Activated T-helper 1 cell treated with anti-CD3 and anti-CD28 coated beads, Interleukin-12 subunit alpha, Interleukin-12 subunit beta, Interleukin-2, Interleukin-4 antibody, amounts not matched to agents 30 ng/mL and 10 ng/mL and 1 ng/mL, durations not matched to agents 14 hours and 24 hours and 36 hours (primary cell): ENCODE results near the gene RHCE. TPM values are rescaled to one million over a fixed set of nuclear protein-coding genes. Genes with fewer than 3 reads are reported as not detected.
"Not testable (repeated sequence)": the region's sequence is repeated elsewhere in the genome, so short reads cannot be mapped to it uniquely, and the experiment has no call there.

ENCODE experiments used
- DNase-seq: peaks from one replicate; pipeline ENCODE4 v3.0.0; 2021; ENCODE audit warnings: low spot score
- H3K27ac Mint-ChIP-seq: one replicate; pipeline ENCODE4 v1.8.0; 2021; ENCODE audit warnings: mild to moderate bottlenecking, mixed read lengths
- H3K27me3 Mint-ChIP-seq: one replicate; pipeline ENCODE4 v1.8.0; 2022; ENCODE audit warnings: mild to moderate bottlenecking, moderate library complexity, mixed read lengths; ENCODE audit not compliant: insufficient read depth
- H3K36me3 Mint-ChIP-seq: one replicate; pipeline ENCODE4 v1.8.0; 2021; ENCODE audit warnings: low read depth, mixed read lengths
- H3K4me1 Mint-ChIP-seq: one replicate; pipeline ENCODE4 v1.8.0; 2021; ENCODE audit warnings: low read depth, mixed read lengths
- H3K4me3 Mint-ChIP-seq: one replicate; pipeline ENCODE4 v1.8.0; 2021; ENCODE audit warnings: mild to moderate bottlenecking, moderate library complexity, mixed read lengths
- H3K9me3 Mint-ChIP-seq: one replicate; pipeline ENCODE4 v1.8.0; 2021; ENCODE audit warnings: mixed read lengths
- intact Hi-C: fragments of 100-400 bp; cut with micrococcal nuclease; formaldehyde crosslinking; loops from one replicate; pipeline ENCODE4 v1.15.1; 2024
- total RNA-seq: library from RNA; stranded (reverse); gene quantifications from 2 replicates; pipeline ENCODE4 v1.2.3, GENCODE V29; 2022

The RHCE gene
- total RNA-seq, 1 donor from 2014 or later, result not detected

- H3K4me1 Mint-ChIP-seq, H3K9me3 Mint-ChIP-seq, H3K27ac Mint-ChIP-seq, H3K4me3 Mint-ChIP-seq, H3K36me3 Mint-ChIP-seq, DNase-seq, H3K27me3 Mint-ChIP-seq: not testable (repeated sequence)
- intact Hi-C loops, result loop anchor here (2.0 kb wide), 1 partner anchor 125 kb away; no protein-coding TSS in a partner anchor
Observed at GRCh38 chr1:25409641-25410427, 10.8 kb downstream of the RHCE start.

- intact Hi-C loops, H3K4me3 Mint-ChIP-seq, H3K27me3 Mint-ChIP-seq, H3K4me1 Mint-ChIP-seq, H3K36me3 Mint-ChIP-seq, H3K9me3 Mint-ChIP-seq, H3K27ac Mint-ChIP-seq, DNase-seq: not testable (repeated sequence)
Observed at GRCh38 chr1:25405731-25406305, 14.8 kb downstream of the RHCE start.

GRCh38 chr1:25402947-25403803, 17.4 kb downstream of the RHCE start:
- H3K36me3 Mint-ChIP-seq, H3K9me3 Mint-ChIP-seq, H3K4me3 Mint-ChIP-seq, DNase-seq, H3K27ac Mint-ChIP-seq, H3K4me1 Mint-ChIP-seq: not testable (repeated sequence)
- peaks cover 14% of the 10 kb centered on the region for H3K27me3 Mint-ChIP-seq
- intact Hi-C loops, result loop anchor here (5.0 kb wide), 1 partner anchor 119 kb away; no protein-coding TSS in a partner anchor

GRCh38 chr1:25398079-25398478, 22.5 kb downstream of the RHCE start:
- H3K4me3 Mint-ChIP-seq, H3K9me3 Mint-ChIP-seq, H3K4me1 Mint-ChIP-seq, H3K36me3 Mint-ChIP-seq, H3K27ac Mint-ChIP-seq, intact Hi-C loops, DNase-seq: not testable (repeated sequence)
- peaks cover 14% of the 10 kb centered on the region for H3K27me3 Mint-ChIP-seq

GRCh38 chr1:25397549-25397948, 23.1 kb downstream of the RHCE start:
- H3K9me3 Mint-ChIP-seq, intact Hi-C loops, H3K36me3 Mint-ChIP-seq, DNase-seq, H3K4me3 Mint-ChIP-seq, H3K27ac Mint-ChIP-seq, H3K4me1 Mint-ChIP-seq: not testable (repeated sequence)
- H3K27me3 Mint-ChIP-seq, result peaks cover 11% of the 10 kb centered on the region

GRCh38 chr1:25392841-25393240, 27.8 kb downstream of the RHCE start:
- Mint-ChIP-seq H3K9me3 (no peaks in the 10 kb centered on the region), H3K36me3 (no peaks in the 10 kb centered on the region), H3K27ac (no peak overlapping the region), H3K4me1 (no peaks in the 10 kb centered on the region), H3K27me3 (peaks cover 13% of the 10 kb centered on the region), H3K4me3 (no peak overlapping the region)
- intact Hi-C loops, result no loop called here
- DNase-seq, result no peak

- H3K4me1 Mint-ChIP-seq, H3K36me3 Mint-ChIP-seq, H3K4me3 Mint-ChIP-seq, intact Hi-C loops, H3K27ac Mint-ChIP-seq, H3K9me3 Mint-ChIP-seq, DNase-seq: not testable (repeated sequence)
- H3K27me3 Mint-ChIP-seq, result peaks cover 16% of the 10 kb centered on the region
Observed at GRCh38 chr1:25389721-25390120, 30.9 kb downstream of the RHCE start.

GRCh38 chr1:25388691-25389090, 31.9 kb downstream of the RHCE start:
- DNase-seq, H3K36me3 Mint-ChIP-seq: not testable (repeated sequence)

GRCh38 chr1:25387096-25387495, 33.5 kb downstream of the RHCE start:
- H3K27ac Mint-ChIP-seq, DNase-seq, H3K4me1 Mint-ChIP-seq, H3K36me3 Mint-ChIP-seq, H3K9me3 Mint-ChIP-seq, intact Hi-C loops, H3K4me3 Mint-ChIP-seq: not testable (repeated sequence)
- H3K27me3 Mint-ChIP-seq, result peaks cover 16% of the 10 kb centered on the region

More at GRCh38 chr1:25388691-25389090, 31.9 kb downstream of the RHCE start:
- H3K4me3 Mint-ChIP-seq, H3K4me1 Mint-ChIP-seq, intact Hi-C loops, H3K27ac Mint-ChIP-seq, H3K9me3 Mint-ChIP-seq: not testable (repeated sequence)
- H3K27me3 Mint-ChIP-seq, result peaks cover 16% of the 10 kb centered on the region

GRCh38 chr1:25383875-25384274, 36.8 kb downstream of the RHCE start:
- H3K27ac Mint-ChIP-seq, H3K27me3 Mint-ChIP-seq, intact Hi-C loops, H3K4me1 Mint-ChIP-seq, H3K4me3 Mint-ChIP-seq, DNase-seq, H3K36me3 Mint-ChIP-seq, H3K9me3 Mint-ChIP-seq: not testable (repeated sequence)

- H3K4me3 Mint-ChIP-seq, intact Hi-C loops, H3K27ac Mint-ChIP-seq, DNase-seq, H3K9me3 Mint-ChIP-seq, H3K27me3 Mint-ChIP-seq, H3K36me3 Mint-ChIP-seq, H3K4me1 Mint-ChIP-seq: not testable (repeated sequence)
Observed at GRCh38 chr1:25383090-25383489, 37.5 kb downstream of the RHCE start.

- intact Hi-C loops, DNase-seq, H3K4me3 Mint-ChIP-seq, H3K4me1 Mint-ChIP-seq, H3K27ac Mint-ChIP-seq, H3K9me3 Mint-ChIP-seq, H3K36me3 Mint-ChIP-seq: not testable (repeated sequence)
- peaks cover 12% of the 10 kb centered on the region for H3K27me3 Mint-ChIP-seq
Observed at GRCh38 chr1:25382543-25382942, 38.1 kb downstream of the RHCE start.

- H3K4me1 Mint-ChIP-seq, H3K27ac Mint-ChIP-seq, DNase-seq, H3K4me3 Mint-ChIP-seq, H3K36me3 Mint-ChIP-seq, H3K9me3 Mint-ChIP-seq, intact Hi-C loops: not testable (repeated sequence)
- H3K27me3 Mint-ChIP-seq, result peaks cover 14% of the 10 kb centered on the region
Observed at GRCh38 chr1:25378367-25378766, 42.3 kb downstream of the RHCE start.
